DND-41 (cell line): ENCODE data around the gene TDRD9.

Source experiments
- ATAC-seq: fragments of 200-7000 bp; cut with Tn5 transposase; 3 replicates; pipeline ENCODE4 v1.9.1; 2021; ENCODE audit warnings: low read depth; ENCODE audit not compliant: insufficient read depth
- DNase-seq: peaks from one replicate; pipeline ENCODE4 v3.0.0-alpha.2; 2020
- H2AFZ ChIP-seq: 2 replicates; pipeline ENCODE4 v1.6.0; 2012; ENCODE audit warnings: low read depth, low read length
- H3K27ac ChIP-seq: 2 replicates; pipeline ENCODE4 v1.5.1; 2012; ENCODE audit warnings: low read length, inconsistent platforms
- H3K27me3 ChIP-seq: fragments of 200-600 bp; sonication (generic); 2 replicates; pipeline ENCODE4 v1.6.0; 2012; ENCODE audit warnings: low read length, mild to moderate bottlenecking, inconsistent platforms; ENCODE audit not compliant: insufficient read depth, poor library complexity
- H3K36me3 ChIP-seq: 2 replicates; pipeline ENCODE4 v1.5.1; 2012; ENCODE audit warnings: low read length, inconsistent platforms; ENCODE audit not compliant: insufficient read depth
- H3K4me1 ChIP-seq: 2 replicates; pipeline ENCODE4 v1.5.1; 2012; ENCODE audit warnings: mild to moderate bottlenecking, low read length; ENCODE audit not compliant: insufficient read depth
- H3K4me2 ChIP-seq: 2 replicates; pipeline ENCODE4 v1.6.0; 2012; ENCODE audit warnings: mild to moderate bottlenecking, moderate library complexity, low read length, inconsistent platforms; ENCODE audit not compliant: insufficient read depth
- H3K4me3 ChIP-seq, 2 experiments: fragments of 200-600 bp in 1 of 2; shearing (Covaris generic) in 1 of 2; 2 replicates each; pipeline ENCODE4 v1.5.1; 2012 to 2016; ENCODE audit warnings: inconsistent platforms in 2 of 2, low read length in 2 of 2, mild to moderate bottlenecking in 2 of 2, low read depth in 1 of 2, moderate library complexity in 1 of 2
- H3K79me2 ChIP-seq: 2 replicates; pipeline ENCODE4 v1.6.0; 2012; ENCODE audit warnings: low read length, inconsistent platforms; ENCODE audit not compliant: insufficient read depth
- H3K9ac ChIP-seq: 2 replicates; pipeline ENCODE4 v1.6.0; 2012; ENCODE audit warnings: low read depth, mild to moderate bottlenecking, inconsistent platforms, low read length, moderate library complexity
- H3K9me3 ChIP-seq: 2 replicates; pipeline ENCODE4 v1.5.1; 2012; ENCODE audit warnings: low read length, moderate library complexity, mild to moderate bottlenecking, inconsistent platforms; ENCODE audit not compliant: insufficient read depth, severe bottlenecking
- H4K20me1 ChIP-seq: 2 replicates; pipeline ENCODE4 v1.6.0; 2012; ENCODE audit warnings: low read length; ENCODE audit not compliant: insufficient read depth
- CTCF ChIP-seq: IDR thresholded peaks from 2 replicates; pipeline ENCODE4 v1.5.1; 2012; ENCODE audit warnings: borderline replicate concordance, low read length, moderate library complexity, mild to moderate bottlenecking; ENCODE audit not compliant: poor library complexity, severe bottlenecking; ENCODE audit errors: extremely low read depth
- EZH2 ChIP-seq: IDR thresholded peaks from 3 replicates; pipeline ENCODE4 v1.6.1; 2012; ENCODE audit warnings: borderline replicate concordance, low read depth, mild to moderate bottlenecking, moderate library complexity, low read length, inconsistent platforms; ENCODE audit not compliant: severe bottlenecking

The TDRD9 gene

GRCh38 chr14:103898711-103899110, 29.5 kb upstream of the TDRD9 start:
- no peaks in the 10 kb centered on the region for H3K9me3 ChIP-seq
- no peak for ATAC-seq
- H3K27ac ChIP-seq: no peak overlapping the region
- no peak overlapping the region for H3K4me3 ChIP-seq
- DNase-seq: no peak
- TF ChIP-seq EZH2 (no peak), CTCF (no peak)
- no peak overlapping the region for H2AFZ ChIP-seq
- no peaks in the 10 kb centered on the region for H3K27me3 ChIP-seq
- no peaks in the 10 kb centered on the region for H3K79me2 ChIP-seq
- H4K20me1 ChIP-seq: no peaks in the 10 kb centered on the region
- H3K36me3 ChIP-seq: no peaks in the 10 kb centered on the region
- H3K4me2 ChIP-seq: no peak overlapping the region
- no peaks in the 10 kb centered on the region for H3K4me1 ChIP-seq
- no peak overlapping the region for H3K9ac ChIP-seq

GRCh38 chr14:103899316-103899715, 28.9 kb upstream of the TDRD9 start:
- TF ChIP-seq CTCF (no peak), EZH2 (no peak)
- Histone ChIP-seq H3K4me1 (no peaks in the 10 kb centered on the region), H3K36me3 (no peaks in the 10 kb centered on the region), H3K9me3 (no peaks in the 10 kb centered on the region), H3K9ac (no peak overlapping the region), H2AFZ (no peak overlapping the region), H3K27me3 (no peaks in the 10 kb centered on the region), H3K4me3 (no peak overlapping the region), H3K27ac (no peak overlapping the region), H4K20me1 (no peaks in the 10 kb centered on the region), H3K4me2 (no peak overlapping the region), H3K79me2 (no peaks in the 10 kb centered on the region)
- ATAC-seq: no peak
- no peak for DNase-seq

DNA sequence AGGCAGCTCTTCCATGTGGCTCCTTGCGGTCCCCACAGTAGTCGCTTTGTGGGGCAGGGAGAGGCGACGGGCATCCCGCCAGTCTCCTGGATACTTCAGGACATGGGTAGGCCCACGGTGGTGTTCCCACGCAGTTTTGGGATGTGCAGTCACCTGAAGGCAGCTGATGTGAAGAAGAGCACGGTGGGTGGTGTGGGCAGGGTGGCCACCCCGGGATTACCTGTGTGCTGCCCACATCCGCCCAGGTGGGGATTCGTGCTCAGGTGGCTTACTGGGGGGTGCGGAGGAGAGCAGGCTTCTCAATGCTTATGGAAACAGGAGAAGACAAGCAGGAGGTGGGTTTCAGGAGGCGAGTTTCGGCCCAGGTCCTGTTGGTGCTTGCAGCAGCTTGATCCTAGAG, 28.4 kb upstream of the TDRD9 start:
- no peaks in the 10 kb centered on the region for H3K36me3 ChIP-seq
- no peak overlapping the region for H3K4me2 ChIP-seq
- H3K27ac ChIP-seq: no peak overlapping the region
- no peaks in the 10 kb centered on the region for H3K27me3 ChIP-seq
- no peak overlapping the region for H2AFZ ChIP-seq
- H3K9ac ChIP-seq: no peak overlapping the region
- DNase-seq (no peak), ATAC-seq (no peak)
- H3K79me2 ChIP-seq: no peaks in the 10 kb centered on the region
- no peaks in the 10 kb centered on the region for H3K9me3 ChIP-seq
- no peaks in the 10 kb centered on the region for H4K20me1 ChIP-seq
- no peaks in the 10 kb centered on the region for H3K4me1 ChIP-seq
- H3K4me3 ChIP-seq: no peak overlapping the region
- TF ChIP-seq EZH2 (no peak), CTCF (no peak)
